Islet of Langerhans (tissue), 1 donor: ENCODE data around the gene NRXN3.

Experiments used
- FAIRE-seq: peaks from one replicate; lab custom pipeline; 2011; peaks lifted over from hg19 to GRCh38; lab: Jason Lieb, UNC

The NRXN3 gene

DNA sequence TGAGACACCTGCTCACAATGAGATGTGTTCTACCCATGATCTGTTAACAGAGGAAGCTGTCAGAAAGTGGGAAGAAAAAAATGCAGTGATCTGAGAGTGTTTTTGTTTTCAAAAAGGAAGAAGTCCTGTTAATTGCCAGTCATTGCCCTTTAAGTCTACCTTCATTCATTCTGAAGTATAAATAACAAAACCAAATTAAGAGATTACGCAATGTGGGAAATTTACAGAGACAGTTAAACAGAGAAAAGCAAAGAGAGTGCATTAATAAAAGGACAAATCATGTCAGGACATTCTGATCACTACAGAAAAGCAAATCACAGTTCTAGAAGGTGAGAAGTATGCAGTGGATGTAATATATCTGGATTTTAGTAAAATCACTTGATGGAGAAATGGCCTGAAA lies 154.2 kb downstream of the NRXN3 start:
- no peak for FAIRE-seq

DNA sequence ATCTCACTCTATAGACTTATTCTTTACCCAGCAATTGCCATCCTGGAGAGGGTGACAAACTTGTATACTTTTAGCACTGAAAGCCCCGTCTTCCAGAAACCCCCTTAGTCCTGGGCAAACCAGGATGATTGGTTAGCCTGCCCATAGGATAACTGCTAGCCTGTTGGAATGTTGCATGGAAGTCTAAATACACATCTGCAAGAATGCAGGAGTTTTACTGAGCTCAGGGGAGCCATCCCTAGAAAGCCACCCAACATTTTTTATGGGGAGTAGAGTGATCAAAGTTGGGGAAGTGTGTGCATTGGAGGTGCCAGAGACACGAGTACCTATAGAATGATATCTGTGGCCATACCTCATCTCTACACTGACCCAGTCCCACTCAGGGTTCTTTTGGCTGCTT lies 155.7 kb downstream of the NRXN3 start:
- no peak for FAIRE-seq

DNA sequence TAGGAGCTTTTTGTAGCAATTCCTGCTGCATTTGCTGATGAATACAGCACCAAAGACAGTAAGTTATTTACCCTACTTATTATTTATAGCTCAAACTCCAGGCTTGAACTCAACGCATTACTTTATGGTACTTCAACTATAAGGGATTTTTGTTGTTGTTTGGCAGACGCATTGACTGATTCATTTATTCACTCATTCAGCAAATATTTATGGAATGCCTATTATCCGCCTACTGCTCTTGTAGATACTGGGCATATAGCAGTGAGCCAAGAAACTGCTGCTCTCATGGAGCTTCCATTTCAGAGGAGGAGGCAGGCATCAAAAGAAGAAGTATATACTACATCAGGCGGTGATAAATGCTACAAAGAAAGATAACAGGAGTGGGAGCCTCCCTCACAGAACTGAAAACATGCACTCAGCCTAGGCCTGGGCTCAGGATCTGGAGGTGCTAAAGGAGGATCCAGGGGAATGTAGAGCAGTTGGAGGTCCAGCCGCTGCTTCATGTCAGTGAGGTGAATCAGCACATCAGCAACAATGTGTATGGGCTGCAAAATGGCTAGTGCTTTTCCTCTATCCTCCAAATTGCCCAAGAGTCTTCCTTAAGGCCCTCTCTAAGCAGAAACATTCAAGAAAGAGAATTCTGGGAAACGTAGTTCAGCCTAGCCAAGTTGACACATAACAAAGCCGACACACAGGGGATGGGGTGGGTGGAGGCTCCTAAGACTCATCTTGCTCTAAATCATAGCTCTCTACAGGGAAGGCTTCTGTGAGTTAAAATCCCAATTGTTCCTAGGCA lies 157.5 kb downstream of the NRXN3 start:
- no peak for FAIRE-seq

DNA sequence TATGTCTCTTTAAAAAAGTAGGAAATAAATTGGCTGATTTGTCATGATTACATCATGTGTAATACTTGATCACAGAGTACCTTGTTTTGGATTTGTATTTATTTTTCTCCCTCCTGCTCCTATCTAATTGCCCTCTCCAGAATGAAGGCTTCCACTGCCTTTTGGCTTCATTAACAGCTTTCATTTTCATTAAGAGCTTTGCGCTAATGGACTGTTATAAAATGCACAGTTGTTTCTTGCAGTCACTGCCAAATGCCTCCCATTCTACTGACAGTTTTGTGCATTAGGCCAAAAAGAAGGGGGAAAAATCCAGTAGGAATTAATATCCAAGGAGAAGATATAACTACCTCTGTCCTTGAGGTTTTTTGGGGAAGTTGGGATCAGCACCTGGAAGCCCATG lies 159.2 kb downstream of the NRXN3 start:
- peak; percentile 65 for FAIRE-seq

DNA sequence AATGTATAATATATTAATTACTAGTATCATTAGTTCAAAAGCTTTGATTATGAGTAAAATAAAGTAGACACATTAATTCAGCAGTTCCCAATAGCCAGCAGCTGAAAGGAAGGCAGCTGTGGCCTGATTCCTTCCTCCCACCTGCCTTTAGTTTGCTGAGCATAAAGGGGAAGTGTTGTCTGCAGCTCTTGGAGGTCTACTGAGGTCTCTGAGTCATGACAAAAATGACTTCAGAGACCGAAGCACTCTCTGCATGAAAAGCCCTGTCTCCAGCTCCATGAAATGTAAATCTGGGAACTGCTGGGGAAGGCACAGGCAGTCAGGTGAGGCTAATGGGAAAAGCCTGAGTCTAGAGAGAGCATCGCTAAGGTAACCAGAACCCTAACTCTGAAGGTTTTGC lies 165.4 kb downstream of the NRXN3 start:
- FAIRE-seq: no peak

DNA sequence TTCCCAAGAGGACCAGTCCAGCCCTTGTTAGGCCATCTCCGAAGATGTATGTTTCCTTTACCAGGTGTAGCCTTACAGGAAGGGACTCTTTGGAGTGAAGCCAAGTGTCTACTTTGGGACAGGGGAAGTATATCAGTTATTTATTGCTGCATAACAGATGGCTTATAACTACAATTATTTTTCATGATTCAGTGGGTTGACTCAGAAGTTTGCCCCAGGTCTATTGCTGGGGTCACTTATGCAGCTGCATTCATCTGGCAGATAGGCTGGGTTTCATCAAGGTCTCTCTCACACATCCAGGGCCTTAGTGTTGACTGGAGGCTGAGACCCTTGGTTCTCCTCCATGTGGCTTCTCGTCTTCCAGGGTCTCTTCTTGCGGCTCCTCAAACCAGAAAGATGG lies 170.1 kb downstream of the NRXN3 start:
- FAIRE-seq: no peak

DNA sequence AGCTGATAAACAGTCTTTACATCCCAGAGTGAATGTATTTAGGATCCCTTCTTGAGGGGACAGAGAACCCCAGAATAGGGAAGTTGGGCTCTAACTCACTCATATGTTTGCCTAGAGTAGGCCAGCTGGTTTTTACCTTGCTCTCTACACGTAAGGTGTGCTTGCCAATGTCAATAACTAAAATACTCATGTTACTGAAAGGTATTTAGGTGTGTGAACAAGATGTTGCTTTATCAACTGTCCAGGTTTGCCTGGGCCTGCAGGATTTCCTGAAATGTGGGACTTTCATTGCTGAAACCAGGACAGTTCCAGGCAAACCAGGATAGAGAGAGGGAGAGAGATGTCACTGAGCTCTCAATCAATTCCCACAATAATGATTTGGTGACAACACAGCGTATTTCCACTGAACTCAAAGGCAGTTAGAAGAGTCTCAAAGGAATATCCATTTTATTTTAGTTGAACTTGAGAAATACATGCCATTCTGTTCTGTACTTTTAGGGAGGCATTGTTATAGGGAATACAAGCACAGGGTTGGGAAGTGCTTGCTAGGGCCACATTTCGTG lies 171.7 kb downstream of the NRXN3 start:
- no peak for FAIRE-seq

DNA sequence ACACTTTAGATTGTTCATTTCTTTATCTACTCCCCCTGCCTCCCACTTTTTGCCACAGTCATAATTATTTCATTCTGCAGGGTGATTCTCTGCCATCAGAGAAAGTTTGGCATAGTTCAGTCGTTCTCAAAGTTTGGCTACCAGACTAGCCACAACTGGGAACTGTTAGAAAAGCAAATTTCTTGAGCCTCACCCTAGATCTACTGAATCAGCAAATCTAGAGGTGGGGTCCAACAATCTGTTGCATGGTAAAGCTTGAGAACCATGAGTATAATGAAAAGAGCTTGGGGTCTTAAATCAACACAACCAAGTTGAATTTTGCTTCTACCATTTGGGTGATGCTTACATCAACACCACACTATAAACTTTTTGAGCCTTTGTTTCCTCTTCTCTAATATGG lies 172.7 kb downstream of the NRXN3 start:
- no peak for FAIRE-seq

DNA sequence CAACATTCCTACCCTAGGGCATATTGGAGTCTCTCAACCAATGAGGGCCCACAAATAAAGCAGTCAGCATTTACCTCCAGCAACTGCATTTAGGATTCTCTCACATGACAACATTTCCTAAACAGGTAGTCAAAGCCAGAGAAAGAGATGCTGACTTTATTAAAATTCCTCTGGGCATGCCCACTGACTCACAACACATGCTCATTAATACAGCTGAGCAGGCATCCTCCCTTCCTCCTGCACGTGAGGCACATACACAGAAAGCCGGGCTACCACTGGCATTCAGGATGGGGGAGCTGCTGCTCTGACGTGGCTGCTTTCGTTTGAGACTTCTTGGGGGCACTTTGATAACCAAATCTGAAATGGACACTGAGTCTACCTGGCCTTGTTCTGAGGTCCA lies 174.1 kb downstream of the NRXN3 start:
- no peak for FAIRE-seq

DNA sequence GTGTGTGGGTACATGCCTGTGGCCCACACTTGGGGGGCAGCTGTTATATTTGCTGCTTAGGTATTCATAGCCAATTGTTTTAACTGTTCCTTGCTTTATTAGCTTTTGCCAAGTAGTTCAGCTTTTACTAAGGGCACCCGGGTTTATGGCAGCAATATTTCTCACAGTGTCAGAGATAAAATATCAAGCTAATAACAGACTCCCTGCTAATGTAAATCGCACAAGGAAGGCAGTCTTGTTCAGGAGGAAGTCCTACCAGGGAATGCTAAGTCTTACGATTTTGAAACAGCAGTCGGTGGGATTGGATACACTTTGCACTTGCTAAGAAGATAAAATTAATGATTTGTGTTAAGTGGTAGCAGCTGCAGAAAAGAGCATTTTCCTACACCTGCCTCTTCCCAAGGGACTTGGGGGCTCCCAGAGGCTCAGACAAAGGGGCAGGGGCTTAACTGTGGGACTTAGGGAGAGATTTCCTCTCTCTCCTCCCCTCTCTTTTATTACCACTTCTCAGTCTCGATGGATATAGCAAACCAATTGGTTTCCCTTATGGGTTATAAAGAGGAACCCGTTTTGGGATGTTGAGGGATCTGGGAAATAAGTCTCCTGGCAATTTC lies 175.1 kb downstream of the NRXN3 start:
- FAIRE-seq: no peak

DNA sequence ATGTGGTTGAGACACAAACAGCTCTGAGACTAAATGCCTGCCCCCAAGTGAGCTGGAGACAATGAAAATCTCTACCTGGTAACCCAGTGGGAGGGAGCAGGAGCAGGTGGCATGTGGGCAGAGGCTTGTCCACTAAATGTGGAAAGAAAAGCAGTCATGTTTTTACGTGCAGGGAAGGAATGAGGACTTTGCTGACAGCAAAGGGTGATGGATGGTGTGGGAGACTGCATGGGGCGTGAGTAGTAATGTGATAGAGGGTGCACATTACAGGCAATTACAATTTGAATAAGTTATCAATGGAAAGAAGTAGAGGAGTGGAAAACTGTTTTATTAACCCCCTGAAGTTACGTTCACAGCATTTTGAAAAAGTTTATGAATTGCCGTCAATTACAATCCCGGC lies 176.6 kb downstream of the NRXN3 start:
- FAIRE-seq: no peak

DNA sequence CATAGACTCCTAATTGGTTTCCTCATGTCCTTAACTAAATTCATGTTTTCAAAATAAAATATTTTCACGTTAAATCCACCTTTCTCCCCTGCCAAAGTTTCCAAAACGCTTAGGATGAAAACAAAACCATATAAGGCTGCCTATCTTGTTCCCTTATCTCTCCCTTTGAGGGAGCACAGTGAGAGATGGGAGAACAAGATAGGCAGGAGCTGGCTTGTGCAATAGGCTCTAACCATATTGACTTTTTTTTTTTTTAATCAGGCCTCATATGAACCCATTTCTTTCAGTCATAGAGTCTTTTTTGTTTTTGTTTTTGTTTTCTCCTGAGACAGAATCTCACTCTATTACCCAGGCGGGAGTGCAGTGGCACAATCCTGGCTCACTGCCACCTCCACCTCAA lies 184.9 kb downstream of the NRXN3 start:
- FAIRE-seq: no peak

DNA sequence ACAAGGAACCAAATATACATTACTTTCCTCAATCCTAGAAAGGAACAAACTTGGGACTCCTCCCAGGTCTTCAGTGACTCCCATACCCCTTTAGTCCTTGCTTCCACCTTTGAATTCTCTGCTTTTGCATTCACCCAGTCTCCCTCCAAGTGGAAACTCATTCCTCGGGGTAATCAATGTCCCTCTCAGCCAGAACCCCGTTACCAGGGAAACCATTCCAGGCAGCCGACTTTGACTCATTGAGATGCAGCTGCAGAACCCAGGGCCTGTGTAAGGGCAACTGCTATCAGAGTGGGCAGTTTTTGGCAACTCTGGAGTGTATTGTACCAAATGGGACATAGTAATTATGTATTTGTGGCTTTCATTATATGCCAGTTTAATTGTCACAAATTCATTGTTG lies 186.2 kb downstream of the NRXN3 start:
- FAIRE-seq: no peak

DNA sequence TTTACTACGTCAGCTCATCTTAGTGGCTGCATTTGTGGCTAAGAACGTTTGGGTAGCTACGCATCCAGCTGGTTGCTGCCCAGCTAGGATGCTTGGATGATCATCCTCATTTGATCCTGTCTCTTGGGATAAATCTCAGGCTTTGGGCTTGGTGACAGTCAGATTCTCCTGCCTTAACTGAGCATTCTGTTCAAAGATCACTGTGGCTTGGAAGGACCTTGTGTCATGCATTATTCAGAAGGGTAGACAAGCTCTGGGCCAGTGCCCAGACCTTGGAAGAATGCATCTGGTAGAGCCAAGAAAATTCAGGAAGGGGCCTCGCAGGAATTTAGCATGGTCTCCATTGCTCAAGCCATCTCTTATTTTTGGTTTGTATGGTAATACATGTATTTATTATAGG lies 188.4 kb downstream of the NRXN3 start:
- no peak for FAIRE-seq

DNA sequence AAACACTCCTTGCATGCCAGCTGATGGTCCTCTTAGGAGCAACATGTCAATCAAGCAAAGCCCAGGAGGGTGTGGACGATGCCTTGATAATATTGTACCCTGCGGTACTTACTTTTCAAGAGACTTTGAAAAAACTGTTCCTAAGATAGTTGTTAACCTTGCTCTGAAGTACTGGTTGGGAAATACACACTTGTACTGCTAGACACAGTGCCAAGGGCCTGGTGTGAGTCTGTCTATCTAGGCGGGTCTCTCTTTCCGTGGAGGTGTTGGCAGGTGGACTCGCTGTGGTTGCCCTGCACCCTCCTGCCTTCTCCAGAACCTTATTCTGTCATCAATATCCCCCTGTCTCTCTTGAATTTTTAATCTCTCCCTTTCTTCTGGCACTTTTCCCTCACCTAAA lies 189.4 kb downstream of the NRXN3 start:
- no peak for FAIRE-seq

DNA sequence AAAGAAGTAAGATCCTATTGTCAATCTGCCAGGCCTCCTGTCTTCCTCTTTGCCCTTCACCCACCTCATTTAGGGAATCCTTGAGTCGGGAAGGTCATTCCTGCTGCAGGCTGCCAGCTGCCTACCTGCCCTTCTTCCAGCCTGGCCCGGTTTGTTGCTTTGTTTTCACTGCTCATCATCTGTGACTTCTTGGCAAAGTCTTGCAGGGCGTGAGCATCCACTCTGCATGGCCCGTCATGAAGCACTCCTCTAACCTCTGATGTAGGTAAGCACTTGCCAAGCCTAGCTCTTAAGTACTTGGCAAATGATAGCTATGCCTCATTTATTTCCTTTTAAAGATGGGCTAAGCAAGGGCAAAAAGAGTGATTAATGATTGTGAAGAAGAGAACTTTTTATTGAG lies 192.8 kb downstream of the NRXN3 start:
- no peak for FAIRE-seq

DNA sequence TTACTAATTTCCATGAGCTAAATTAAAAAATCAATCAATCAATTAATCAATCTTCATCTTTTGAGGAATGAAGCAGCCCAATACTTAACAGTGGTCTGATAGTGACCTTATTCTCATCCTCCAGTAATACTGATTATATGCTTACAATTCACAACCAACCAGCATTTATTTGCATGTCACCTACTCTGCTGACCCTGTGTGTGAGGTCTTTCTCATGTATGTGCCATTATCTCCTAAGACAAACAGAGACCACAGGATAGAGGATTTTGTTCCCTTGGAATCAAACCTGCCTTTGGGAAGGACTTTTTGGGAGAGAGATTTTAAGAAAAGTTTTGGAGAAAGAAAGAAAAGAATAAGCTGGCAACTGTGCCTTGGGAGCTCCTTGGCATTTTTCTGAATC lies 197.2 kb downstream of the NRXN3 start:
- no peak for FAIRE-seq

DNA sequence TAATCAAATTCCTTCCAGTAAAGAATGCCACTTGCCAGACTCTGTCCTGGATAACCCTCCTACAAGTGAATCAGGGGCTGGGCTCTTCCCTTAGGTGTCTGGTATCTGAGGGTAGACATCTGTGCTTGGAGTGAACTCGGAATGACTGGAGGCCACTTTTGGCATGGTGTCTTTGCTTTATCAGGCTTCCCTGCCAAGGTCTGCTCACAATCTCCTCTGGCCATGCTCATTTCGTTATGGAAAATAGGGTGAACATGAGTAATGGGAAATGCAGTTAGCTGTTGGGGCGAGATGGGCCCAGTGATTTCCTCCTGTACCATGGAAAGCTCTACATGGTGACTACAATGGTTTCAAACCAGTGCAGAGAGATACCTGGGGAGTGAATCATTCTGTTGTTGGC lies 212.9 kb downstream of the NRXN3 start:
- no peak for FAIRE-seq

DNA sequence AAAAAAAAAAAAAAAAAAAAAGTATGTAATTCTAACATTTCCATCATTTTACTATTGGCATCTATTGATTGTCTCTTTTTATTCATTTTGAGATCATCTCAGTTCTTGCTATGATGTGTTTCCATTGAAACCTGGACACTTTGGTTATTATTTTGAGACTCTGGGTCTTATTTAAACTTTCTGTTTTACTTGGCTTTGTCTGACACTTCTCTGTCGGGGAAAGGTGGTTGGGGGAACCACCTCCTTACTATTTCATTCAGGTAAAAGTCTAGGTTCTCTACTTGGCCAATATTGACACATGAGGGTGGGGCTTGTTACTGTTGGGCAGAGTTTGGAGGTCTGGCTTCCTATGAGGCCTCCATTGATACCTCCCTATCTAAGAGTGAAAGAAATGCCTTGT lies 228.0 kb downstream of the NRXN3 start:
- FAIRE-seq: no peak

DNA sequence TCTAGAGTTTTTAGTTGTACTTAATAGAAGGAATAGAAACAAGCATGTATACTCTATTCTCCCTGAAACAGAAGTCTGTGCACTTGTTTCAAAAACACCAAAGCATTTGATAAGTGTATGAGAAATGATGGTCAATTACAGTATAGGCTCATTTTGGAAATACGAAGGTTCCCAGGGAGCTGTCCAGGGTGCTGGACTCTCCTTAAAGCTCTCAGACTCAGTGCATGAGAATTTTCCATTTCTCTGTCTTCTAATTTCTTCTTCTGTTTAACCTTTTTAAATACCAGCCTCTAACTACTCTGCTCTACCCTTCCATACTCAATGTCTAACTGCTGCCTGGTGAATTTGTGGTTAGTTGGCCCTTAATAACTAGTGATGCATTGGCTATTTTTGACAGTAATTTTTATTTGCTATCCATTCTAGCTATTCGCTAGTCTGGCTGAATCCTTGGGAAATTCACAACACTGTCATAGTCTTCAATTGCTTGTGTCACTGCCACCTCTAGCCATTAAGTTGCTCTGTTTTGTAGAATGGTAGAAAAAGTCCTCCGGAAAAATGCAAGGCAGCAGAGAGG lies 229.2 kb downstream of the NRXN3 start:
- no peak for FAIRE-seq

DNA sequence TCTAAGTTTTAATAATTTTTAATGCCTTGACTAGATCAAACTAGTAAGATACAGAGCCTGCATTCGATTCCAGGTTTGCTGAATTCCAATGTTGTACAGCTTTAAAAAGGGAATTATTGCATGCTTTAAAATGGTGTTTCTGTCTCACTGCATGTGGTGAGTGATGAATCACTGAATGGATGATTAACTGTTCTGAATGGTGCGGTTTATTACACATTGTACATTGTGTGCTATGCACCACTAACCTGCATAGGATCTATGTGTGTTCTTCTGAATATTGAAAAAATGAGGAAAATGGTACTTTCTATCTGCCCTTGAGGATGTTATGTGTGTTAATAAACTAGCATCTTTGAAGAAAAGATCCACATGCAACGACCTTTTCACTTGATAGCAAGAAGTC lies 231.7 kb downstream of the NRXN3 start:
- FAIRE-seq: no peak

DNA sequence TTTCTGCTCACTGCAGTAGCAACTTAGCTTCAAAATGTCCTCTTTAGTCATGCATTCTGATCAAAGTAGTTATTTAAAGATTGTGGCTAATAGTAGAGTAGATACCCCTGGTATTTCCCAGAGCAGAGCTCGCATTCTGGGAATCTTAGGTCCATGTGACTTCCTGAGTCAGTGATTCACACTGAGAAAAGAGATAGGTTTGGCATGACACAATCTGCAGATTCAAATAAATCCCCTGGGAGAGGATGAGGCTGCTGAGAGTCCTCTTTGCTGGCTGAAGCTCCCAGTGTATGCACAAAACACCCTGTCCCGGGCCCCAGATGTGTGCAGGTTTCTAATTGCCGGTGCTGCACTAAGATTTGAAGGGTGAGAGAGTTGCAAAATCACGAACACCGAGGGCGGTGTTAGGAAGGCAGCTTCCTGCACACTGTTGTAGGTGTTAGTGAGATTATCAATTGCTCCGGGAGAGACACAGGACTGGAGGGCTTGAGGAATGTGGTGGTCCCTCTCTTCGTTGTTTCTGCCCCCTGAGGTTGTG lies 233.2 kb downstream of the NRXN3 start:
- FAIRE-seq: no peak

DNA sequence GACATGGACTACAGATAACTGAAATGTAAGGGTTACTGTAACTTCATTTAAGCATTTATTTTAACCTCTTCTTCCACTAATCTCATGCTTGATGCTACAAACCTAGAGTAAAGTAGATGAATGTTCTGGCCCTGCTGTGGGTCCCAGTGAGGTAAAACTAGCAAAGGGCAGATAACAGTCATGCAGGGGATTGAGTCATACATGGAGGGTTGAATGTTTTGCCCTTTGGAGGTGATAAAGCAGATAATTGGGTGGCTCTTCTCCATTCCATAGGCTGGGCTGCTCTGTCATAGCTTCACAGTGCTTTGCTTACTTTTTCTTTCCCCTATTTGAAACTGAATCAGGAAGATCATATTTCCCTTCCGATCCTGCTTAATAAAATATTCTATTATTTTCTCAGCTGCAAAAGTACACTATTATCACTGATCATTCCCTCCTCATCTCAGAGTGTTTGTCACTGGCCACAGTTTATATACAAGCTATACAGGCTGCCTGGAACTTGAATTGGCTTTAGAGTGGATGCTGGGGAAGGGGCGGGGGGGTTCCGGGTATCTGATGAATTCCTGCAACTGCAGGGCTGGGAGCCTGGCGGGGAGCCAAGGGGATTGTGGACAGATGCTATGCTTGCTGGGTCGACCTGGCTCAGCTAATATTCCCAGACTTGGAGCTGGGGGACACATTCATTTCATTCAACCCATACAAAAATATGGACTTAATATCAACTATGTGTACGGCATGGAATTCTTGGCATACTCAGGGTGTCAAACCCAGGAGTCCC lies 235.1 kb downstream of the NRXN3 start:
- no peak for FAIRE-seq
